GM18526 (cell line): Measurements from ENCODE around the gene LRG1.

Experiments
- POLR2A ChIP-seq: IDR thresholded peaks from 3 replicates; pipeline ENCODE4 v1.6.1; 2011; ENCODE audit not compliant: insufficient read length; ENCODE audit errors: extremely low read depth

Gene LRG1

GRCh38 chr19:4510435-4511255 lies 29.2 kb downstream of the LRG1 start:
- no peak for TF ChIP-seq POLR2A

GRCh38 chr19:4508698-4509097 lies 31.1 kb downstream of the LRG1 start:
- no peak for TF ChIP-seq POLR2A

- no peak for TF ChIP-seq POLR2A
Measured at GRCh38 chr19:4507804-4508203, 32.0 kb downstream of the LRG1 start.

GRCh38 chr19:4507150-4507452 lies 32.7 kb downstream of the LRG1 start:
- TF ChIP-seq POLR2A: no peak

GRCh38 chr19:4506449-4507149 lies 33.2 kb downstream of the LRG1 start:
- TF ChIP-seq POLR2A: no peak

GRCh38 chr19:4505570-4506448 lies 34.0 kb downstream of the LRG1 start:
- no peak for TF ChIP-seq POLR2A

- TF ChIP-seq POLR2A: no peak
Measured at GRCh38 chr19:4504891-4505569, 34.8 kb downstream of the LRG1 start.

GRCh38 chr19:4504297-4504701 lies 35.5 kb downstream of the LRG1 start:
- no peak for TF ChIP-seq POLR2A

GRCh38 chr19:4503825-4504170 lies 36.0 kb downstream of the LRG1 start:
- no peak for TF ChIP-seq POLR2A

GRCh38 chr19:4503132-4503824 lies 36.6 kb downstream of the LRG1 start:
- TF ChIP-seq POLR2A: no peak

- no peak for TF ChIP-seq POLR2A
Measured at GRCh38 chr19:4502282-4503131, 37.3 kb downstream of the LRG1 start.

GRCh38 chr19:4501691-4502090 lies 38.1 kb downstream of the LRG1 start:
- TF ChIP-seq POLR2A: no peak

GRCh38 chr19:4500841-4501591 lies 38.8 kb downstream of the LRG1 start:
- no peak for TF ChIP-seq POLR2A

GRCh38 chr19:4499855-4500254 lies 40.0 kb downstream of the LRG1 start:
- TF ChIP-seq POLR2A: no peak

GRCh38 chr19:4499318-4499717 lies 40.5 kb downstream of the LRG1 start:
- no peak for TF ChIP-seq POLR2A
